Loucy (cell line): ENCODE results near the gene CRIP2.

Source experiments
- H2AFZ ChIP-seq: fragments of 200-600 bp; sonication (generic); 2 replicates; pipeline ENCODE4 v1.6.0; 2016; ENCODE audit warnings: antibody characterized with exemption, mild to moderate bottlenecking, low read length, moderate library complexity
- H3F3A ChIP-seq: fragments of 200-600 bp; 2 replicates; pipeline ENCODE4 v1.6.0; 2016; ENCODE audit warnings: antibody characterized with exemption, low read depth, mild to moderate bottlenecking
- H3K27me3 ChIP-seq: fragments of 200-600 bp; sonication (generic); 2 replicates; pipeline ENCODE4 v1.6.1; 2014; ENCODE audit warnings: low read length, mild to moderate bottlenecking; ENCODE audit not compliant: insufficient read depth, poor library complexity, severe bottlenecking
- H3K36me3 ChIP-seq: fragments of 200-600 bp; sonication (generic); 2 replicates; pipeline ENCODE4 v1.6.1; 2016; ENCODE audit warnings: low read length; ENCODE audit not compliant: insufficient read depth
- H3K4me1 ChIP-seq: fragments of 200-600 bp; sonication (generic); 2 replicates; pipeline ENCODE4 v1.5.1; 2014; ENCODE audit warnings: low read length, mild to moderate bottlenecking; ENCODE audit not compliant: insufficient read depth, poor library complexity, severe bottlenecking
- H3K4me2 ChIP-seq: fragments of 200-600 bp; sonication (generic); 2 replicates; pipeline ENCODE4 v1.6.0; 2014; ENCODE audit warnings: antibody characterized with exemption, low read length, low read depth, mild to moderate bottlenecking; ENCODE audit not compliant: poor library complexity, severe bottlenecking
- H3K4me3 ChIP-seq: fragments of 200-600 bp; sonication (generic); 2 replicates; pipeline ENCODE4 v1.5.1; 2014; ENCODE audit warnings: low read length, mild to moderate bottlenecking, mixed read lengths; ENCODE audit not compliant: poor library complexity, severe bottlenecking
- H3K79me2 ChIP-seq: fragments of 200-600 bp; sonication (generic); 2 replicates; pipeline ENCODE4 v1.6.1; 2014; ENCODE audit warnings: low read length; ENCODE audit not compliant: insufficient read depth
- H3K9ac ChIP-seq: fragments of 200-600 bp; sonication (generic); 2 replicates; pipeline ENCODE4 v1.6.0; 2014; ENCODE audit warnings: mild to moderate bottlenecking, low read depth, low read length, moderate library complexity; ENCODE audit not compliant: poor library complexity, severe bottlenecking
- H3K9me2 ChIP-seq: fragments of 200-600 bp; sonication (generic); replicated peaks from 2 replicates; pipeline ENCODE4 v1.6.1; 2016; ENCODE audit warnings: low read depth, low read length, mixed read lengths
- H3K9me3 ChIP-seq: fragments of 200-600 bp; sonication (generic); 2 replicates; pipeline ENCODE4 v1.6.1; 2014; ENCODE audit warnings: mild to moderate bottlenecking, antibody characterized with exemption, low read length, low read depth; ENCODE audit not compliant: insufficient read depth
- H4K20me1 ChIP-seq: fragments of 200-600 bp; sonication (generic); 2 replicates; pipeline ENCODE4 v1.6.0; 2014; ENCODE audit warnings: antibody characterized with exemption, low read length, mild to moderate bottlenecking; ENCODE audit not compliant: insufficient read depth, poor library complexity, severe bottlenecking
- CTCF ChIP-seq: fragments of 200-600 bp; sonication (generic); conservative IDR thresholded peaks from 2 replicates; pipeline ENCODE4 v1.5.1; 2014; ENCODE audit warnings: mild to moderate bottlenecking, antibody characterized with exemption, low read length
- EZH2phosphoT487 ChIP-seq: fragments of 200-600 bp; IDR thresholded peaks from 2 replicates; pipeline ENCODE4 v1.6.1; 2018; ENCODE audit warnings: antibody characterized with exemption, mild to moderate bottlenecking, moderate library complexity, borderline replicate concordance

CRIP2 gene

GRCh38 chr14:105487986-105488777 lies 13.6 kb downstream of the CRIP2 start:
- H3K4me3 ChIP-seq: no peak overlapping the region
- H3K4me2 ChIP-seq: peak overlapping the region; percentile 89
- peaks cover 14% of the 10 kb centered on the region for H3K79me2 ChIP-seq
- peaks cover 29% of the 10 kb centered on the region for H3K4me1 ChIP-seq
- H3K9me2 ChIP-seq: no peaks in the 10 kb centered on the region
- H3K27me3 ChIP-seq: no peaks in the 10 kb centered on the region
- TF ChIP-seq EZH2phosphoT487 (no peak), CTCF (no peak)
- no peaks in the 10 kb centered on the region for H3K9me3 ChIP-seq
- no peak overlapping the region for H2AFZ ChIP-seq
- H3K9ac ChIP-seq: no peak overlapping the region
- H4K20me1 ChIP-seq: peaks cover 14% of the 10 kb centered on the region
- no peaks in the 10 kb centered on the region for H3K36me3 ChIP-seq
- no peaks in the 10 kb centered on the region for H3F3A ChIP-seq

- H3K4me2 ChIP-seq: peak overlapping the region; percentile 89
- TF ChIP-seq EZH2phosphoT487: no peak
- TF ChIP-seq CTCF: no peak
- no peaks in the 10 kb centered on the region for H3K9me3 ChIP-seq
- no peaks in the 10 kb centered on the region for H3K9me2 ChIP-seq
- peaks cover 29% of the 10 kb centered on the region for H3K4me1 ChIP-seq
- H2AFZ ChIP-seq: no peak overlapping the region
- H3K4me3 ChIP-seq: peak overlapping the region; percentile 84
- H3K79me2 ChIP-seq: peaks cover 15% of the 10 kb centered on the region
- H3K36me3 ChIP-seq: no peaks in the 10 kb centered on the region
- H3K27me3 ChIP-seq: no peaks in the 10 kb centered on the region
- H3K9ac ChIP-seq: peak overlapping the region; percentile 84
- peaks cover 16% of the 10 kb centered on the region for H4K20me1 ChIP-seq
- H3F3A ChIP-seq: no peaks in the 10 kb centered on the region
These were observed 14.3 kb downstream of the CRIP2 start for GRCh38 chr14:105488781-105489541.

DNA sequence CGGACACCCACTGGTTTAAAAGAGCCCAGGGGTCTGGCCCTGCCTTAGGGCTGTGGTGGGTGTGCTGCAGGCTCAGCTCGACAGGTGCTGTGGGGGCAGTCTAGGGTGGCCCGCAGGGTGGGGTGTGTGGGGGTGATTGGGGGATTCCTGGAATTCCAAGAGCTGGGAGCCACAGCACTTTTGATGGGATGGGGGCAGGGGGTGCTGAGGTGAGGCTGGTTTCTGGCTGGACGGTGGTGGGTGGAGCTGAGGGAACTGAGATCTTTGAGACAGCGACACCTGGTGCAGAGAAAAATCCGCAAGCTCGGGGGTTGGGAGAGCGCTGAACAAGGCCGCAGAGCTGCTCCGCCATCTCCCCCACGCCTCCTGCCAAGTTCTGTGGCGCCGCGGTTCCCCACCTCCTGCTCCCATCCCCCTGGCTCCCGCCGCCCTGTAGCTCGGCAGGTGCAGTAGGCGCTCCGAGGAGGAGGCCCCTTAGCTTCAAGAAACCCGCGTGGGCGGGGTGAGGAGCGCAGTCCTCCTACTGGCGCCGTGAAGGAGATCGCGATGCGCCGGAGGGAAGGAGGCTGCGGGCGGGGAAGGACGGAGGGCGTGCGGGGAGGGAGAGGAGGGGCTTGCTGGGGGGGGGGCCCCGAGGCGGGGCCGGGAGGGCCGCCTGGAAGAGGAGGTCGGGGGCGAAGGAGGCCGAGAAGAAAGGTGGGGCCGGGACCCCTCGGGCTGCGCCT lies 15.1 kb downstream of the CRIP2 start:
- peak overlapping the region; percentile 89 for H3K4me2 ChIP-seq
- no peaks in the 10 kb centered on the region for H3F3A ChIP-seq
- TF ChIP-seq EZH2phosphoT487: no peak
- peak; percentile 68 for TF ChIP-seq CTCF
- H3K79me2 ChIP-seq: peaks cover 20% of the 10 kb centered on the region
- peaks cover 16% of the 10 kb centered on the region for H4K20me1 ChIP-seq
- peaks cover 26% of the 10 kb centered on the region for H3K4me1 ChIP-seq
- H3K4me3 ChIP-seq: peak overlapping the region; percentile 84
- H3K9ac ChIP-seq: peak overlapping the region; percentile 84
- no peaks in the 10 kb centered on the region for H3K27me3 ChIP-seq
- peak overlapping the region; percentile 91 for H2AFZ ChIP-seq
- H3K36me3 ChIP-seq: no peaks in the 10 kb centered on the region
- no peaks in the 10 kb centered on the region for H3K9me2 ChIP-seq
- H3K9me3 ChIP-seq: no peaks in the 10 kb centered on the region
